TTC549 (cell line): ENCODE measurements around the gene EFNA4.
"Not testable (repeated sequence)": the region's sequence is repeated elsewhere in the genome, so short reads cannot be mapped to it uniquely, and the experiment has no call there.

ENCODE experiments used
- FAIRE-seq: peaks from 2 replicates; lab custom pipeline; 2012; peaks lifted over from hg19 to GRCh38; lab: Jason Lieb, UNC

The EFNA4 gene

DNA sequence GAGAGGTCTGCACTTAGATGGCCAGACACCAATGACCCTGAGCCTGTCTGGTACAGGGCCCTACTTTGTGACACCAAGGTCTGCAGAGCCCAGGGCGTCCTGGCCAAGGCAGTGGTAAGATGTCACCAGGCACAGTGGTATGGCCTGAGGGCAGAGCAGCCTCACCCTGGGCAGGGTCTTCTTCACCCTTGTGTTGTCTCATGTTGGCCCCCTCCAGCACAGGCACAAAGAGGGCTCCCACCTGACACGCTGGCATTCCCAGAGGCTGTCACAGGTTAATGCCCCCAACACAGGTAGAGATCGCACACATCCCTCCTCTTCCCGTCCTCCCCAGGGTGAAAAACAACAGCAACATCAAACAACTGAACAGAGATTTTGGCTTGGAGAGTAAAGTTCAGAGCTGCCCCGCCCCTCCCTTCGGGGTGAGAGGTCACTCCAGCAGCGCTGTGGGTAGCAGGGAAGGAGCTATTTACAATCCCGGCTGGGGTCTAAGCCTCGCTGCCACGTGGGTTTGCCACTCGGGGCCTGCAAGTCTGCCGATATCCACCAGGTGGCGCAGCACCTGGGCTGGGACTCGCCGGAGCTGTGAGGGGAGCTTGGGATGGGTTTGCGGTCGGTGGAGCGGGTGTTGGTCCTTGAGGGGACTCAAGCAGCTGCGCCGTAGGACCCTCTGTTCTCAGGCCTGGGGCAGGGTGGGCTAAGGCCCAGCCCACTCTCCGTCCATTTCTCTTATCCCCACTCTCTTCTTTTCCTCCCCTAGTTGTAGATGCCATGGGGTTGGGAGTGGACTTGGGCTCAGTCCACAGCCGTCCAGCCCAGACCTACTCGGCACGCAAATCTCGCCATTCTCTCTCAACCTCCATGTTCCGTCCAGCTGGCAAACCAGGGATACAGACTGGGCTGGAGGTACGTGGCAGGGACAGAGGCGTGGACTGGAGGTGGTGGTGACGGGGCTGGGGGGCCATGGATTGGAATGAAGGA is 27.8 kb downstream of the EFNA4 start:
- FAIRE-seq, result peak; percentile 11

GRCh38 chr1:155092131-155092530 is 28.6 kb downstream of the EFNA4 start:
- FAIRE-seq, result no peak

DNA sequence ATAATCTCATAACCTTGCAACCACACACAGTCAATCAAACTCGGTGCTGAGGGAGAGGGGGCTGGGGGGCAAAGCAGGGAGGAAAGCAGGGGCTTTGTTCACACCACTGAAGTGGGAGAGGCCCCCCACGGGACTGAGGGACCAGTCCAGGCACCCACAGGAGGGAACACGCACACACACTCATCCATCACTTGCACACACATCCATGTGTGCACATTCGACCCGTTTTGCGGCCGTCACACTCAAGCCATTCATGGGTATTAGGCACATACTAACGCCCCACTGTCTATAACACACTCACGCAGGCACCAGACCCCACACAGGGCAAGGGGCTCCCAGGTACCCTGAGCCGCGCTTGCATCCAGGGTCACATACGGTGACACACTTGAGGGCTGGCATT is 29.1 kb downstream of the EFNA4 start:
- FAIRE-seq, result no peak

- peak; percentile 61 for FAIRE-seq
Observed at GRCh38 chr1:155093911-155094621, 30.5 kb downstream of the EFNA4 start.

GRCh38 chr1:155094622-155094948 is 31.0 kb downstream of the EFNA4 start:
- no peak for FAIRE-seq

GRCh38 chr1:155099331-155099730 is 35.8 kb downstream of the EFNA4 start:
- FAIRE-seq, result no peak

DNA sequence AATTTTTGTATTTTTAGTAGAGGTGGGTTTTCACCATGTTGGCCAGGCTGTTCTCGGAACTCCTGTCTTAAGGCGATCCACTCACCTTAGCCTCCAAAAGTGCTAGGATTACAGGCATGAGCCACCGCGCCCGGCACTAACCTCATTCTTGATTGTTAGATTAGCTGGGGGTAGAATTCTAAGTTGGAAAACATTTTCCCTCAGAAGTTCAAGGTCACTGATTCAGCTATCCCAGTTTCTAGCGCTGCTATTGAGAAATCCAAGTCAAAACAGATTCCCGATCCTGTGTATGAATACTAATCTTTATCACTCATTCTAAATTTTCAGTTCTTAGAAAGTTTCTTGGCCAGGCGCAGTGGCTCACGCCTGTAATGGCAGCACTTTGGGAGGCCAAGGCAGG is 39.8 kb downstream of the EFNA4 start:
- no peak for FAIRE-seq

- no peak for FAIRE-seq
Observed at GRCh38 chr1:155104605-155105534, 41.3 kb downstream of the EFNA4 start.

DNA sequence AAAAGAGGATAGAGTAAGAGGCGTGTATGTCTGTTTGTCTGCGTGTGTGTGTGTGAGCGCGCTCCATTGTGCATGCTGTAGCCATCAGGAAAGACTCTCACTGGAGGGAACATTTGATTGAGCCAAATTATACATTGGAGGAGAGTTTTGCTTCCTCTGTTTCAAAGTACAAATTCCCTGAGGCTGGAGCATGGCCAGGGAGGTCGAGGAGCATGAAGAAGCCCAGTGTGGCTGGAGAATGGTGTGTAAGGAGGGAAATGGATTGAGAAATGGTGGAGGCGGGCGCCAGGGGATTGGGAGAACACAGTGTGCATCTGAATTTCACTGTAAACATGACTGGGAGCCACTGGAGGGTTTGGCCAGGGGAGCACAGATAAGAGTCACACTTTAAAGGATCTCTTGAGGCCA is 42.1 kb downstream of the EFNA4 start:
- FAIRE-seq, result no peak

DNA sequence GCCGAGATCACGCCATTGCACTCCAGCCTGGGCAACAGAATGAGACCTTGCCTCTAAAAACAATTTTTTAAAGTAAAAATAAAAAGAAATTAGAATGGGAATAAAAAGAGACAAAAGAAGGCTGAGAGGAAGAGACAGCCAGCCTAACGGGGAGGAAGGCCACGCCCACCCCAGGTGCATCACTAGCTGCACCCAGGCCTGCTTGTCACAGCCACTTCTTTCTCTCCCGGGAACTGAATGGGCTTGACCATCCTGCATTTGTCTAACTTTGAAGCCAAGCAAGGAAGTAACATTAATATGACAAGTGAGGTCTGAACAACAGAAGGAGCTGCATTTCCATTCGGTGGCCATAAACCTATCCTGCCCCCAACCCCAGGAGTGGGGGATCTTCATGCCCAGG is 43.3 kb downstream of the EFNA4 start:
- no peak for FAIRE-seq

GRCh38 chr1:155107309-155108264 is 44.0 kb downstream of the EFNA4 start:
- no peak for FAIRE-seq

DNA sequence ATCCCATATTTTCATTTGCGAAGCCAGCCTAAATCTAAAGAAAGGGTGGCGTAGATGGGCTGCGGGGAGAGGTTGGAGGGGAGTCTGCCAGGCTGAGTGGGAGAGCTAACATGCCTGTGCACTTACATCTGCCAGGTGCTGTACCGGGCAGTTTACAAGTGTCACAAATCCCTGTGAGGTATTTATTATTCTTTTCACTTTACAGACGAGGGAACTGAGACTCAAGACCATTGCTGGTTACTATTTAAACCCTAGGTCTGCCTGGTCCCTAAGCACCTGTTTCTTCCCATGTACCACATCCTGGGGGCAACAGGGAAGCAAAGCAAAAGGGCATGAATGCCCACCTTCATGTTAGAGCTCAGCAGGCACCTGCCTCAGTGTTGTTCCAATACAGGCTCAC is 44.8 kb downstream of the EFNA4 start:
- no peak for FAIRE-seq

GRCh38 chr1:155110381-155110780 is 46.8 kb downstream of the EFNA4 start:
- FAIRE-seq, result no peak

DNA sequence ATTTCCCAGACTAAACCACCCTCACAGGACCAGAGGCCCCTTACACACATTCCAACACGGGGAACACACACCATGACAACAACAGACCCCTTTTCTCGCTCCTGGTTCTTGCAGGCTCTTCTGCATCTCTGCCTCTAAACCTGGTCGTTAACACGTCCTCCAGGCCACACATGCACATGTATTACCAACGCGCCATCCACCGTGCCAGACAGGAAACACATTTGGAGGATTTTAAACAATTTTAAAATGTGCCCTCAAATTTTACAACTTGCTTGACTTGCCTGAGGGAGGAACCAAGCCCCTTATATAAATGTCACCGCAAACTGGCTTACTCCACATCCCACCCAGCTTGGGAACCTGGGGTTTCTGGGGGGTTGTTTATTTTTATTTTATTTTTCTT is 47.3 kb downstream of the EFNA4 start:
- no peak for FAIRE-seq

GRCh38 chr1:155113450-155113980 is 50.0 kb downstream of the EFNA4 start:
- no peak for FAIRE-seq

DNA sequence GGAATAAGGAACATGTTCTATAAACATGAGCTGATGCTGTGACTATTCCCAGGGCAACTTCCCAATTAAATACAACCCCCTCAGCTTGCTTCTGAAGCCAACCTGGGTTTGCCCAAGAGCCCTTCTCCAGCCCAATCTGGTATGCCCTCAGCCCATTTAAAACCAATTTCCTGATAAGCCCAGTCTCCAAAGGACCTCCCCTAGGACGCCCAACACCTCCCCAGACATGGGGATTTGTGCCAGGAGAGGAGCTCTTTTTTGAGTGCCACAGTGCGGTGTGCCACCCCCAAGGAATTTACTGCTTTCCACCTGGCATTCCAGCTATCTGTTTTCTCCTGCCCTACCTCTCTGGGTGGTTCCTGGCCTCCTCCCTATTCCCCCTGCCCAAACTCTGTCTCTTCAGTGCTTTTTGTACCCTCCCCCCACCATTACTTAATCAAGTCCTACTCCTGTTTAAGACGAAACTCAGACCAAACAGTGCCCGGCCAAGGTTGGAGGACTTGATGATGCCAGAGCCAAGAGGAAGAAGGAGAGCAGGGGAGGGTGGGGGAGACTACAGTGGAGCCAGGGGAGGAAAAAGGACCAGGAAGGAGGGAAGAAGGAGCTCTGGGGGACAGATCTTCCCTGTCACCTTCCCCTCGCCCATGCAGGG is 52.7 kb downstream of the EFNA4 start:
- no peak for FAIRE-seq

DNA sequence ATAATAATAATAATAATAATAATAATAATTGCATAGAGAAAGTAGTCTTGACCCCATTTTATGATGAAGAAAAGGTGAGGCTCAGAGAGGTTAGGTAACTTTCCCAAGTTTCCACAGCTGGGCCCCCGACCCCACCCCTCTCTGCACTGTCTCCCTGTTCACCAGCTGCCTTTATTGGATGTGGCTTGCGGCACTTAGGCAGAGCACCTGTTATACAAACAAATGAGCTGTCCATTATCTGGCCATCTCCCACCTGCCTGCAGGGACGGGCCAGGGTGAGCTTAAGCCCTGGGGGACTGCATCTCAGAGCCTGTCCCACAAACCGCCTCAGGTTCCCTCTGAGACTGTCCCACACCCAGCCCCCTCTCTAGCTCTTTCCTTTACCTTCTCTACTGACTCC is 54.1 kb downstream of the EFNA4 start:
- FAIRE-seq, result no peak

- FAIRE-seq, result not testable (repeated sequence)
Observed at GRCh38 chr1:155118090-155118489, 54.5 kb downstream of the EFNA4 start.
